A673 (cell line): ENCODE measurements around the gene IL23R. TPM values are rescaled to one million over a fixed set of nuclear protein-coding genes. Genes with fewer than 3 reads are reported as not detected.

ENCODE experiments used
- BruUV-seq: library from RNA; stranded (reverse); fragments of 400-500 nt; replicated peaks from 2 replicates; lab custom pipeline; 2021; lab: Mats Ljungman, UMichigan
- CTCF ChIA-PET: fragments of 300-600 bp; sonication (Branson Sonifier 250); formaldehyde crosslinking; loops from one replicate; lab custom pipeline; 2022; ENCODE audit warnings: antibody characterized with exemption; lab: Charles Lee
- POLR2A ChIA-PET: fragments of 300-600 bp; sonication (Branson Sonifier 250); formaldehyde crosslinking; loops from one replicate; lab custom pipeline; 2022; ENCODE audit warnings: antibody characterized with exemption; ENCODE audit not compliant: low non-redundant PET; lab: Charles Lee
- DNase-seq: peaks from one replicate; pipeline ENCODE4 v3.0.0-alpha.2; 2015; ENCODE audit warnings: low spot score
- H3K27ac ChIP-seq: fragments of 200-600 bp; sonication (generic); 2 replicates; pipeline ENCODE4 v1.5.1; 2016; ENCODE audit warnings: mixed run types, low read depth, mild to moderate bottlenecking, mixed read lengths, antibody characterized with exemption, low read length; ENCODE audit not compliant: poor library complexity, severe bottlenecking
- H3K27me3 ChIP-seq: fragments of 200-600 bp; sonication (generic); replicated peaks from 2 replicates; pipeline ENCODE4 v1.6.1; 2017; ENCODE audit warnings: mixed run types, low read depth, mild to moderate bottlenecking, mixed read lengths, antibody characterized with exemption, low read length; ENCODE audit not compliant: insufficient read depth, poor library complexity
- H3K36me3 ChIP-seq: fragments of 200-600 bp; sonication (generic); 2 replicates; pipeline ENCODE4 v1.6.1; 2016; ENCODE audit warnings: mixed run types, mild to moderate bottlenecking, mixed read lengths, antibody characterized with exemption, low read length; ENCODE audit not compliant: insufficient read depth, poor library complexity, severe bottlenecking
- H3K4me1 ChIP-seq: fragments of 200-600 bp; sonication (generic); 2 replicates; pipeline ENCODE4 v1.6.1; 2017; ENCODE audit warnings: mixed run types, mild to moderate bottlenecking, mixed read lengths, antibody characterized with exemption, low read length; ENCODE audit not compliant: insufficient read depth, poor library complexity, severe bottlenecking
- H3K4me3 ChIP-seq: fragments of 200-600 bp; sonication (generic); 2 replicates; pipeline ENCODE4 v1.5.1; 2016; ENCODE audit warnings: low read depth, mixed run types, mild to moderate bottlenecking, mixed read lengths, low read length; ENCODE audit not compliant: poor library complexity, severe bottlenecking
- H3K9me3 ChIP-seq: fragments of 200-600 bp; sonication (generic); 2 replicates; pipeline ENCODE4 v1.6.1; 2016; ENCODE audit warnings: mixed run types, low read depth, mild to moderate bottlenecking, mixed read lengths, antibody characterized with exemption, low read length; ENCODE audit not compliant: poor library complexity, severe bottlenecking
- CTCF ChIP-seq: fragments of 300-800, 200-600 bp; sonication (generic); conservative IDR thresholded peaks from 2 replicates; pipeline ENCODE4 v1.5.1; 2017; ENCODE audit warnings: low read depth, mild to moderate bottlenecking, antibody characterized with exemption, low read length, moderate library complexity, mixed read lengths
- EZH2 ChIP-seq: fragments of 200-600 bp; sonication (generic); IDR thresholded peaks from 2 replicates; pipeline ENCODE4 v1.6.1; 2017; ENCODE audit warnings: borderline replicate concordance, low read depth, mild to moderate bottlenecking, mixed read lengths, antibody characterized with exemption, low read length; ENCODE audit not compliant: poor library complexity, severe bottlenecking
- intact Hi-C: fragments of 100-400 bp; cut with micrococcal nuclease; formaldehyde crosslinking; loops from one replicate; pipeline ENCODE4 v1.10.0; 2022; ENCODE audit not compliant: unreplicated experiment
- total RNA-seq: library from RNA; stranded (reverse); gene quantifications from 2 replicates; pipeline ENCODE4 v1.2.3, GENCODE V29; 2021

IL23R gene
- total RNA-seq, 1 experiment from 2014 or later: not detected

- Histone ChIP-seq H3K27me3 (no peaks in the 10 kb centered on the region), H3K9me3 (no peaks in the 10 kb centered on the region), H3K36me3 (no peaks in the 10 kb centered on the region), H3K27ac (no peak overlapping the region), H3K4me1 (no peaks in the 10 kb centered on the region), H3K4me3 (no peak overlapping the region)
- intact Hi-C loops: no loop called here
- ChIA-PET POLR2A (no interaction called here), CTCF (no interaction called here)
- no peak for DNase-seq
- no peak for TF ChIP-seq CTCF
- TF ChIP-seq EZH2: no peak
- BruUV-seq: no TSS peak
Observed at GRCh38 chr1:67236277-67236676, 70.0 kb downstream of the IL23R start.

GRCh38 chr1:67239738-67240137, 73.5 kb downstream of the IL23R start:
- H3K4me3 ChIP-seq: no peak overlapping the region
- H3K36me3 ChIP-seq: no peaks in the 10 kb centered on the region
- intact Hi-C loops: no loop called here
- CTCF ChIA-PET: no interaction called here
- BruUV-seq: no TSS peak
- H3K9me3 ChIP-seq: no peaks in the 10 kb centered on the region
- no peak for DNase-seq
- H3K27me3 ChIP-seq: no peaks in the 10 kb centered on the region
- POLR2A ChIA-PET: no interaction called here
- H3K4me1 ChIP-seq: no peaks in the 10 kb centered on the region
- no peak overlapping the region for H3K27ac ChIP-seq
- TF ChIP-seq CTCF (no peak), EZH2 (no peak)

GRCh38 chr1:67241200-67241746, 75.0 kb downstream of the IL23R start:
- ChIA-PET POLR2A (no interaction called here), CTCF (no interaction called here)
- H3K27ac ChIP-seq: no peak overlapping the region
- no peaks in the 10 kb centered on the region for H3K9me3 ChIP-seq
- H3K27me3 ChIP-seq: no peaks in the 10 kb centered on the region
- TF ChIP-seq CTCF (no peak), EZH2 (no peak)
- no peak overlapping the region for H3K4me3 ChIP-seq
- H3K4me1 ChIP-seq: no peaks in the 10 kb centered on the region
- no TSS peak for BruUV-seq
- H3K36me3 ChIP-seq: no peaks in the 10 kb centered on the region
- DNase-seq: no peak
- intact Hi-C loops: no loop called here
